Endodermal cell (in vitro differentiated cells): ENCODE measurements around the gene C9orf152. TPM values are rescaled to one million over a fixed set of nuclear protein-coding genes. Genes with fewer than 3 reads are reported as not detected.
"Not testable (repeated sequence)": the region's sequence is repeated elsewhere in the genome, so short reads cannot be mapped to it uniquely, and the experiment has no call there.

Source experiments
- DNase-seq: peaks from one replicate; pipeline ENCODE4 v3.0.0-alpha.2; 2017
- H3K27ac ChIP-seq: 2 replicates; pipeline ENCODE4 v1.5.1; 2013; ENCODE audit warnings: mild to moderate bottlenecking, low read depth, low read length, moderate library complexity
- H3K27me3 ChIP-seq: 2 replicates; pipeline ENCODE4 v1.6.1; 2013; ENCODE audit warnings: mild to moderate bottlenecking, low read length, moderate library complexity; ENCODE audit not compliant: insufficient read depth, control insufficient read depth, poor library complexity, severe bottlenecking
- H3K36me3 ChIP-seq: 2 replicates; pipeline ENCODE4 v1.7.0; 2013; ENCODE audit warnings: mild to moderate bottlenecking, low read length, moderate library complexity; ENCODE audit not compliant: control insufficient read depth, insufficient read depth
- H3K4me1 ChIP-seq: one replicate; pipeline ENCODE4 v1.7.0; 2013; ENCODE audit warnings: low read length; ENCODE audit not compliant: control insufficient read depth, insufficient read depth
- H3K4me3 ChIP-seq: 2 replicates; pipeline ENCODE4 v1.5.1; 2013; ENCODE audit warnings: mild to moderate bottlenecking, low read length, moderate library complexity
- H3K9ac ChIP-seq: 2 replicates; pipeline ENCODE4 v1.6.1; 2013; ENCODE audit warnings: mild to moderate bottlenecking, low read length, moderate library complexity; ENCODE audit not compliant: poor library complexity, severe bottlenecking; ENCODE audit errors: extremely low read depth
- H3K9me3 ChIP-seq: 2 replicates; pipeline ENCODE4 v1.6.1; 2013; ENCODE audit warnings: mild to moderate bottlenecking, low read length, moderate library complexity; ENCODE audit not compliant: control insufficient read depth
- H3K27ac Mint-ChIP-seq: 2 replicates; pipeline ENCODE4 v1.8.0; 2020; ENCODE audit warnings: mixed read lengths
- H3K27me3 Mint-ChIP-seq: 2 replicates; pipeline ENCODE4 v1.8.0; 2021; ENCODE audit warnings: mild to moderate bottlenecking, mixed read lengths; ENCODE audit not compliant: insufficient read depth
- H3K36me3 Mint-ChIP-seq: 2 replicates; pipeline ENCODE4 v1.8.0; 2020; ENCODE audit warnings: low read depth, mixed read lengths
- H3K4me1 Mint-ChIP-seq: 2 replicates; pipeline ENCODE4 v1.8.0; 2020; ENCODE audit warnings: mixed read lengths
- H3K4me3 Mint-ChIP-seq: 2 replicates; pipeline ENCODE4 v1.8.0; 2020; ENCODE audit warnings: mild to moderate bottlenecking, moderate library complexity, mixed read lengths
- H3K9me3 Mint-ChIP-seq: 2 replicates; pipeline ENCODE4 v1.8.0; 2020; ENCODE audit warnings: mild to moderate bottlenecking, mixed read lengths
- CTCF ChIP-seq: fragments of 200-600 bp; sonication (generic); conservative IDR thresholded peaks from 2 replicates; pipeline ENCODE4 v1.5.0; 2021; ENCODE audit warnings: antibody characterized with exemption, mild to moderate bottlenecking
- WGBS, 2 experiments: methylation state at CpG; one replicate each; pipeline versions ENCODE4 v1.1.5 to v1.1.7; 2013; ENCODE audit warnings: missing lambda C conversion rate in 2 of 2, mixed read lengths in 1 of 2; ENCODE audit not compliant: insufficient coverage in 1 of 2, insufficient read length in 1 of 2; 5-methylcytosine and 5-hydroxymethylcytosine counted together
- total RNA-seq, 2 donors: library from RNA; stranded (reverse); fragmentation: NEBNext Ultra II Directional in 1 of 2; extraction: Animal tissue kit (Norgen Biotek cat#: 25700) in 1 of 2; gene quantifications; 2 replicates in 1 of 2; 3 replicates in 1 of 2; pipeline ENCODE4 v1.2.1, GENCODE V29; 2021

C9orf152 gene
- total RNA-seq, 2 donors from 2014 or later = not detected

- H3K4me3 ChIP-seq = no peak overlapping the region
- Mint-ChIP-seq H3K27ac (no peak overlapping the region), H3K36me3 (no peaks in the 10 kb centered on the region), H3K9me3 (peaks cover 2% of the 10 kb centered on the region), H3K27me3 (peaks cover 20% of the 10 kb centered on the region), H3K4me3 (no peak overlapping the region), H3K4me1 (no peaks in the 10 kb centered on the region)
- H3K9ac ChIP-seq = no peak overlapping the region
- DNase-seq = no peak
- H3K4me1 ChIP-seq = no peaks in the 10 kb centered on the region
- TF ChIP-seq CTCF = no peak
- H3K27me3 ChIP-seq = peaks cover 26% of the 10 kb centered on the region
- 90% methylated on average over 5 to 10 of the region's 10 CpGs for WGBS, 2 experiments
- no peaks in the 10 kb centered on the region for H3K9me3 ChIP-seq
- H3K27ac ChIP-seq = no peak overlapping the region
- H3K36me3 ChIP-seq = no peaks in the 10 kb centered on the region
These were observed 5.6 kb upstream of the C9orf152 start for GRCh38 chr9:110213413-110214044.

- Histone ChIP-seq H3K27me3 (peaks cover 60% of the 10 kb centered on the region), H3K36me3 (no peaks in the 10 kb centered on the region), H3K4me1 (no peaks in the 10 kb centered on the region), H3K27ac (no peak overlapping the region), H3K4me3 (no peak overlapping the region), H3K9me3 (no peaks in the 10 kb centered on the region), H3K9ac (no peak overlapping the region)
- Mint-ChIP-seq H3K36me3 (no peaks in the 10 kb centered on the region), H3K4me1 (peaks cover 4% of the 10 kb centered on the region), H3K4me3 (no peak overlapping the region), H3K27me3 (peaks cover 50% of the 10 kb centered on the region), H3K9me3 (peaks cover 2% of the 10 kb centered on the region), H3K27ac (no peak overlapping the region)
- 81 to 83% methylated on average over 2 to 6 of the region's 6 CpGs for WGBS, 2 experiments
- DNase-seq = peak; percentile 65
- no peak for TF ChIP-seq CTCF
These were observed 803 bp downstream of the C9orf152 start for GRCh38 chr9:110207071-110207641.

- 92% methylated on average over 1 of the region's 1 CpG; no CpG with 5 or more reads in 1 of the 2 experiments for WGBS, 2 experiments
These were observed 1.6 kb downstream of the C9orf152 start for GRCh38 chr9:110206389-110206788.

GRCh38 chr9:110205612-110206011 lies 2.3 kb downstream of the C9orf152 start:
- H3K9me3 ChIP-seq, H3K36me3 Mint-ChIP-seq, H3K4me1 Mint-ChIP-seq, H3K9ac ChIP-seq, H3K27ac Mint-ChIP-seq, H3K9me3 Mint-ChIP-seq, H3K27ac ChIP-seq, H3K4me3 ChIP-seq, H3K4me1 ChIP-seq, H3K36me3 ChIP-seq, DNase-seq, H3K4me3 Mint-ChIP-seq: not testable (repeated sequence)
- 90 to 91% methylated on average over 3 to 5 of the region's 5 CpGs for WGBS, 2 experiments
- peaks cover 66% of the 10 kb centered on the region for H3K27me3 ChIP-seq
- H3K27me3 Mint-ChIP-seq = peaks cover 52% of the 10 kb centered on the region

More at GRCh38 chr9:110206389-110206788, 1.6 kb downstream of the C9orf152 start:
- Mint-ChIP-seq H3K4me1 (peaks cover 4% of the 10 kb centered on the region), H3K27ac (no peak overlapping the region), H3K4me3 (no peak overlapping the region), H3K27me3 (peaks cover 49% of the 10 kb centered on the region), H3K36me3 (no peaks in the 10 kb centered on the region), H3K9me3 (peaks cover under 1% of the 10 kb centered on the region)
- no peak for TF ChIP-seq CTCF
- Histone ChIP-seq H3K27me3 (peaks cover 63% of the 10 kb centered on the region), H3K27ac (no peak overlapping the region), H3K9me3 (no peaks in the 10 kb centered on the region), H3K36me3 (no peaks in the 10 kb centered on the region), H3K4me1 (no peaks in the 10 kb centered on the region), H3K4me3 (no peak overlapping the region), H3K9ac (no peak overlapping the region)
- DNase-seq = no peak
